Brain pericyte (primary cell): ENCODE data around the gene CTIF.

ENCODE experiments used
- DNase-seq: peaks from one replicate; pipeline ENCODE4 v3.0.0-alpha.2; 2012; ENCODE audit warnings: low read depth, low spot score

The CTIF gene

GRCh38 chr18:48666613-48667012 is 127.8 kb downstream of the CTIF start:
- DNase-seq, result no peak

DNA sequence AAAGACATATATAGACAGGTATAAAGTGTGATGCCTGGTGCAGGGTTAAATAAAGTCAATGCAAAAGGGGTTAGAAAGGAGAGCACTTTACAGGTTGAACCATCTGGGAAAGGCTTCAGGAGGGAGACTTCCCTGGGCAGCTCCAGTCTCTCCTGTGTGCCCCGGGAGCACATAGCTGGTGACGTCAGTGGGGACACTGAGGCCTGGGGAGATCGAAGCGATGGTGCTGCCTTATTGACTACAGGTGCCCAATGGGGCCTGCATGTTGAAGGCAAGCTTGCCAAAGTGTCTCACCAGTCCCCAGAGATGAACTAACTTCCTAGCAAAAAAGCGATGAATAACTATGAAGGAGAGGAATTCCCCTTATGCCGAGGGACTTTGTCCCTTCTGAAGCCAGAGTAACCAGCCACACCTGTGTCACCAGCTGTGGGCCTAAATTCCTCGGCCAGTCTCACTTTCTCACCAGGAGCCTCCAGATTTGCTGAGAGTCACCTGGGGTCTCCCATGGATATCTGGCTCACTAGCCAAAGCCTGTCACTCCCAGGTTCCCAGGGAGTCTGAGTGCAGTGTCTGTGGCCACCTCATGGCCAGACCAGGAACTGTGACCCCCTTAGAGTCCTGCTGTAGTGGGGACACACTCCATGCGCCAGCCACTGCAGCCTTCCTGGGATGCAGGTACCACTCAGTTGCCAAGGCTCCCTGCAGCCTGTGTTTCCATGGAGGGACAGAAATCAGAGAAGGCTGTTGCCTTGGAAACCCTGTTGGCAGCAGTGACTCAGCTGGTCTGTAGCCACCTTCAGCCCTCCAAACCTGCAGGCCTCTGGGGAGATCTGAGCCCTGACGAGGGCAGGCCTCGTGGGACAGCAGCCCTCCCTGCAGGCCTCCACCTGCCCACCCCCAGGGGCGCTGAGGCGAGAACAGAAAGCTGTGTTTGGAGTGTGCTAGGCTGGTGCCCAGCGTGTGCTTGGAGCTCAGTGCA is 128.7 kb downstream of the CTIF start:
- no peak for DNase-seq

DNA sequence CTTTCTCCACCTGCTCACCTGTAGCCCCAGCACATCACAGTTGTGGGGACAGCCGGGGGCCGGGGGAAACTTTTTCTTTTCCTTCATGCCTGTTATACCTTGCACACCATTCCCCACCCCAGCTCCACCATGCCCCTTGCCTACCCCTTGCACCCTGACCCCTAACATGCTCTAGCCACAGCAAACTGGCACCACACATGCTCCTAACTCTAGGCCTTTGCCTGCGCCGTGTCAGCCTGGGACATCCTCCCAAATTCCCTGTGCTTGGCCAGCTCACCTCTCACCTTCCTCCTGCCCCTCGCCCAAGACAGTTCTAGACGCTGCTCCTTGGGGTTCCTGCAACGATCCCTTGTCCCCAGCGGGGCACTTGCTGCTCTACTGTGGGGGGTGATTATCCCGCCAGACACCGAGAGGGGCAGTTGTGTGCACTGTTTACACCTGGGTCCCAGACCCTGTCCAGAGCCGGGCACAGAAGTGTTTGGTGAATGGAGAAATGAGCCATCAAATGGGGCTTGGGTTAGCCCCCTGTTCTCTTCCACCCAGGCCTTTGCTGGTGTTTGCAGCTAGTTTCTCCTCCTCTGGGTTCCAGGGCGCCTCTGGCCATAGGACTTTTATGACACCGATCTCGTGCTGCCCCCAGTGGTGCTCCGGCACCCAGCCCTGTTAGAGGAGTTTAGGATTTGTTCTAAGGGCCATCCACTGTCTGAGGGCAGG is 129.8 kb downstream of the CTIF start:
- DNase-seq, result no peak

- no peak for DNase-seq
Measured at GRCh38 chr18:48669180-48669675, 130.4 kb downstream of the CTIF start.

- DNase-seq, result no peak
Measured at GRCh38 chr18:48669991-48670750, 131.3 kb downstream of the CTIF start.

- no peak for DNase-seq
Measured at GRCh38 chr18:48670751-48671560, 132.1 kb downstream of the CTIF start.

GRCh38 chr18:48671561-48671945 is 132.7 kb downstream of the CTIF start:
- no peak for DNase-seq

DNA sequence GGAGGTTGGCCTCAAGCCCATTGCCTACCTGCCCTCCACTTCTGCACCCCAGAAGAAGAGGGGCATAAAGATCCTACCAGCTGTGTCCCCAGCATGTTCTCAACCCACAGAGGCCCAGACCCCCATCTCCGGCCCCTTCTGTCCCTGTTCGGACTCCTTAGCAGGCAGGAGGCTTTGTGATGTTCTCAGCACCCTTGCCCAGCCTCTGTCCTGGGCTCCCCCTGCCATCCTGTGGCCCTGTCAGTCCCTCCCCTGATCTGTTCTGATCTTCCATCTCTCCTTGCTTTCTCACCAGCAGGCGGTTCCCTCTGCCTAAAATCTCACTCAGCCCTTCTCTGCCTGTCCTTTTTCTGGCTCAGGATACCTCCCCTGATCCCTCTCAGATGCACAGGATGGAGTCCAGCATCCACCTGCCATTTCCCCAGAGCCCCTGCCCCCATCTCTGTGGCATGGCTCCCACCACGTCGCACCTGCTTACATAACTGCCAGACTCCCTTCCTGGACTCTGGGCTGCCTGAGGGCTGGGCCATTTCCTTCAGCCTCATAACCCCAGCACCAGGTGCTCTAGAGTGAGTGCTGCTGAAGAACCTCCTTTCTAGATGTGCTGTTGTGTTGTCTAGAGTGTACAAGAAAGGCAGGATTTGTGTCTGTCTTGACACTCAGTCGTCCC is 134.0 kb downstream of the CTIF start:
- DNase-seq, result no peak

DNA sequence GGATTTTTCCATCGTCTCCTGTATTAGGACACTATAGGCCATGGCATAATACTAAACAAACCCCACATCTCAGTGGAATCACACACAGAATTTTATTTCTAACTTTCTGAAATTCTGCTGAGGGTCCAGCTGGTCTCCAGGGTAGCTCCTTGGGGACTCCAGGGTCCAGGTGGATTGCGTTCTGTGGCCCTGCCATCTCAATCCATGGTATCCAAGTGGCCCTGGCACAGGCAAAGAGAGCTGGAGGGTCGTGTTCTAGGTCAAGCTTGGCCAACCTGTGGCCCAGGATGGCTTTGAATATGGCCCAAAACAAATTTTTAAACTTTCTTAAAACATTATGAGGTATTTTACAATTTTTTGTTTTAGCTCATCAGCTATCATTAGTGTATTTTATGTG is 134.6 kb downstream of the CTIF start:
- no peak for DNase-seq

- DNase-seq, result no peak
Measured at GRCh38 chr18:48673853-48674721, 135.3 kb downstream of the CTIF start.

DNA sequence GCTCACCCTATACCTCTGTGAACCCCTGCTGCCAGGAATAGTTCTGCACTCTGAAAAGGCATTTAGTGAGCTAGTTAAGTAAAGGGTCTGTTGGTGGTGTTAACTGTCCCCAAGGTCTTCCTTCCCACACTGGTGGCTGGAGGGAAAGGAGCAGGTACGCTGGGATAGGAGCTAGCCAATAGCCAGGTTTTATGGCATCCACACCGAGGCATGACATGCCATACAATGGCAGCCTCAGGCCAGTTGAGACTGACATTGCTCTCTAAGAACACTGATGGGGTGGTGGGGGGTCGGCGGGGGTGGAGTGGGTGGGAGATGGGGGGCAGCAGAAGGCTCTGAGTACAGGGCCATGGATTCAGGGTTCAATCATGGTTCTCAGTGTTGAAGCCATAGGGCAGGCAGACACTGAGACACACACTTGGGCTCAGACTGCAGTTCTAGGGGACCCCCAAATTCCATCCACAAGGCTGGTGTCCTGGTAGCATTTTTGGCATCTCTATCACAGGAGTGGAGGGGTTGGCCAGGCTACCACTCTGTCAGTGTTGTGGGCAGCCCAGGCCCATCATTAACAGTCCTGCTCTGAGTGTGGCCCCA is 136.0 kb downstream of the CTIF start:
- no peak for DNase-seq

GRCh38 chr18:48675352-48675761 is 136.5 kb downstream of the CTIF start:
- no peak for DNase-seq

DNA sequence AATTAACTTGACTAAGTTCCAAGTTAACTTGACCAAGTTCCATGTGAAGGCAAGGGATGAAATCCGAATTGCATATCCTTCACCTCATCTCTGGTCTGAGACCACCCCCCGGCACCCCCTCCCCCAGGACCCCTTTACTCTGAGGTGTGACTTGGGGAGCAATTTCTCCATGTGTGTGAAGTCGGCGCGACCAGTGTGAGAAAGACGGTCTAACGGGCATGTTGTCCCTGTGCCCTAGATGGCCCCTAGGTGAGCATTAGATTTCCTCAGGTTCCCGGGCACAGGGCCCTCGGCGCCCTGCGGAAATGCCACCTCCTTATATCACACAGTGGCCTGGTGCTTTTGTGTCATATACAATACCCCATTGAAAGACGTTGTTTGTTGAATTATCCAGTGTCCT is 137.1 kb downstream of the CTIF start:
- no peak for DNase-seq

DNA sequence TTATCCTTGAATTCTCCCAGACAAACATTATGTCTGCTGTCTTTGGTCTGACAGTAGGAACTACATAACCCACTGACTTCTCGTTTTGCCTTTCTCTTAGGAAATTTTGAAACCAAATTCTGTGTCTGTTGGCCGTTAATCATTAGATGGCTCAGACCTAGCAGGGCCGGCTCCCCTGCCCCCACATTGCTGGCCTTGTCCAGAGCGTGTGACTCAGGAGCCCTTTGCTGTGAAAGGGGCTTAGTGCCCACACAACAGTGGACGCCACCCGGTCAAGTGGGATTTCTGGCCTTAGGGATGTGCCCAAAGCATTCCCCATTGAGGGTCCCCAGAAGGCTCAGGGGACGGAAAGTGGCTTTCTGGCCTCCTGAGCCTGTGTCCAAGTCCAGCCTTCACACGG is 137.5 kb downstream of the CTIF start:
- DNase-seq, result no peak

GRCh38 chr18:48676756-48677368 is 138.0 kb downstream of the CTIF start:
- DNase-seq, result no peak

DNA sequence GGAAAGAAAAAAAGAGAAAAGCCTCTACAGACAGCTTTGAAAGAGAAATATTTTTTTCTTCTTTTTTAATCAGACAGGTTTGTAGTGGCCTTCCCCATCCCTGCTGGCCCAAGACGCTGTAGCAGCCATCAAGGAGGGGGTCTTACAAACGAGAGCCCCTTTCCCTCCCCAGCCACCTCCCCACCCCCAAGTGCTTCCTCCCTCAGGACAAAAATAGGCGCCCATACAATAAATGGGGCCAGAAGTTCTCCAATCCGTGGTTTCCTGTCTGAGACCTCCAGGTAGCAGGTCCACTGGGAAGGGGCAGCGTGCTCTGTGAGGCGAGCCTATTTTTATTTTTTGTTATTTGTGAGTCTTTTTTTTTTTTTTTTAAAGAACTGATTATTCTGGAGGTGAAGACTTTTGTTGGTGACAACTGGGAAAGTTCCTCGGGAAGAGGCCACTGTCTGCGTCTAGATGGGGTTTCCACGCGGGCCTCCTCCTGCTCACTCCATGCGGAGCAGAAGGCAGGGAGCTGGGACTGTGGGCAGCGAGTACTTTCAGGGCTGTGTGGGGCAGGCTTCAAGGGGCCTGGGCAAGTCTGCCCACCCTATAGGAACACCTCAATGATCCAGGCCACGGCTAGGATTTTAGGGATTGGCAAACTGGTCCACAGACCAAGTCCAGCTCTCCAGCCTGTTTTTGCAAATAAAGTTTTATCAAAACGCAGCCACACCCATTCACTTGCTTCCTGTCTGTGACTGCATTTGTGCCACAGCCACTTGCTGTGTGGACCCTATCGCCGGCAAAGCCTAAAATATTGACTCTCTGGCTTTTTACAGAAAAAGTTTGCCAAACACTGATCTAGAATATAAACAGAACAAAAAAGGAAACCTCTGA is 139.6 kb downstream of the CTIF start:
- DNase-seq, result no peak

- DNase-seq, result no peak
Measured at GRCh38 chr18:48679236-48679635, 140.4 kb downstream of the CTIF start.
